NK-92 (cell line): ENCODE results near the gene ASCC1.

Experiments used
- DNase-seq: peaks from one replicate; lab custom pipeline; 2025; ENCODE audit not compliant: unreplicated experiment; lab: John Stamatoyannopoulos, UW

ASCC1 gene

GRCh38 chr10:72069751-72070526 is 146.1 kb downstream of the ASCC1 start:
- no peak for DNase-seq

- no peak for DNase-seq
Measured at GRCh38 chr10:72068901-72069446, 147.1 kb downstream of the ASCC1 start.

- no peak for DNase-seq
Measured at GRCh38 chr10:72068126-72068765, 147.8 kb downstream of the ASCC1 start.

GRCh38 chr10:72067463-72068125 is 148.5 kb downstream of the ASCC1 start:
- DNase-seq = no peak

- no peak for DNase-seq
Measured at GRCh38 chr10:72066318-72067284, 149.5 kb downstream of the ASCC1 start.

GRCh38 chr10:72065439-72066025 is 150.5 kb downstream of the ASCC1 start:
- no peak for DNase-seq

GRCh38 chr10:72063703-72064391 is 152.2 kb downstream of the ASCC1 start:
- DNase-seq = no peak

- no peak for DNase-seq
Measured at GRCh38 chr10:72062832-72063702, 153.0 kb downstream of the ASCC1 start.

GRCh38 chr10:72062382-72062781 is 153.7 kb downstream of the ASCC1 start:
- DNase-seq = no peak

GRCh38 chr10:72061930-72062329 is 154.1 kb downstream of the ASCC1 start:
- DNase-seq = no peak

- DNase-seq = no peak
Measured at GRCh38 chr10:72061491-72061890, 154.6 kb downstream of the ASCC1 start.

GRCh38 chr10:72059843-72060822 is 155.9 kb downstream of the ASCC1 start:
- no peak for DNase-seq

GRCh38 chr10:72058989-72059842 is 156.9 kb downstream of the ASCC1 start:
- no peak for DNase-seq

- DNase-seq = no peak
Measured at GRCh38 chr10:72058347-72058898, 157.7 kb downstream of the ASCC1 start.

- no peak for DNase-seq
Measured at GRCh38 chr10:72056932-72057751, 158.9 kb downstream of the ASCC1 start.
